Pancreas (tissue), 10 donors: Measurements from ENCODE around the gene ANXA2R. TPM values are rescaled to one million over a fixed set of nuclear protein-coding genes. Genes with fewer than 3 reads are reported as not detected.
"Not testable (repeated sequence)": the region's sequence is repeated elsewhere in the genome, so short reads cannot be mapped to it uniquely, and the experiment has no call there.

Experiments
- ATAC-seq, 4 donors: fragments of 200-7000 bp; cut with Tn5 transposase; one replicate each; pipeline versions ENCODE4 v1.8.0 to v1.9.1; 2020; ENCODE audit warnings: mild to moderate bottlenecking in 4 of 4, moderate library complexity in 4 of 4
- DNase-seq, 6 donors: peaks; one replicate each; pipeline ENCODE4 v3.0.0-alpha.2; 2020
- FAIRE-seq: peaks from 2 replicates; lab custom pipeline; 2012; peaks lifted over from hg19 to GRCh38; lab: Jason Lieb, UNC
- H3K27ac ChIP-seq, 4 donors: fragments of 200-600 bp; sonication (generic); 1 replicate in 3 of 4; 2 replicates in 1 of 4; pipeline versions ENCODE4 v1.5.0 to v1.8.0; 2020
- H3K27me3 ChIP-seq, 4 donors: fragments of 200-600 bp; one replicate each; pipeline ENCODE4 v1.8.0; 2021
- H3K36me3 ChIP-seq, 3 donors: fragments of 200-600 bp; sonication (generic) in 1 of 3; one replicate each; pipeline versions ENCODE4 v1.5.0 to v1.8.0; 2020 to 2021
- H3K4me1 ChIP-seq, 3 donors: fragments of 200-600 bp; one replicate each; pipeline ENCODE4 v1.8.0; 2021
- H3K4me3 ChIP-seq, 4 donors: fragments of 200-600 bp; sonication (generic) in 2 of 4; one replicate each; pipeline versions ENCODE4 v1.5.0 to v1.8.0; 2020 to 2021
- H3K9me3 ChIP-seq, 4 donors: fragments of 200-600 bp; one replicate each; pipeline ENCODE4 v1.8.0; 2021
- WGBS, 2 donors: extraction: QIAGEN DNeasy Blood & Tissue Kit; methylation state at CpG; one replicate each; pipeline ENCODE4 v1.1.7; 2013; 5-methylcytosine and 5-hydroxymethylcytosine counted together
- intact Hi-C, 3 donors: fragments of 100-400 bp; cut with DNase I; formaldehyde crosslinking; loops; one replicate each; pipeline versions ENCODE4 v1.11.1 to v1.14.2; 2022
- polyA plus RNA-seq, 2 donors: library from polyadenylated mRNA; stranded (reverse); fragments of 200-250 nt; gene quantifications; one replicate each; pipeline ENCODE4 v1.2.3, GENCODE V29; 2013
- total RNA-seq, 6 donors: library from RNA; stranded (reverse); fragmentation: NEBNext Ultra II Directional in 4 of 6; extraction: Animal tissue kit (Norgen Biotek cat#: 25700) in 4 of 6; gene quantifications; one replicate each; pipeline versions ENCODE4 v1.2.1 to v1.2.4, GENCODE V29; 2021 to 2023
- TF ChIP-seq, protein P1 (sequence below), 4 donors: fragments of 200-600 bp; sonication (generic) in 3 of 4; IDR thresholded peaks; one replicate each; pipeline versions ENCODE4 v1.5.0 to v1.8.0; 2021; ENCODE audit warnings: antibody characterized with exemption in 4 of 4
- donor health status: healthy with polysubstance abuse.
- donor health status: DM: no; HTN: no; CAD: no; lungs with moderate emphysema.
- donor health status: DM: no; HTN: no; CAD: no.
- donor health status: control.
- donor health status: control.
- donor health status: Bipolar disorder and iron deficiency.
- donor health status: DM: yes; HTN: yes; CAD: no.
- donor health status: DM: no; HTN: no; CAD: no.
- donor health status: DM: no; HTN: no; CAD: no.
- donor health status: DM: yes; HTN: yes; CAD: no.

ANXA2R gene
- total and polyA plus RNA-seq, 8 donors, result 0.32 to 1.9 (median 0.62) TPM

GRCh38 chr5:43061352-43062075, 21.4 kb upstream of the ANXA2R start:
- Histone ChIP-seq H3K27ac (no peak overlapping the region), H3K4me1 (no peaks in the 10 kb centered on the region), H3K4me3 (no peak overlapping the region), H3K36me3 (no peaks in the 10 kb centered on the region), H3K27me3 (no peaks in the 10 kb centered on the region), H3K9me3 (no peaks in the 10 kb centered on the region)
- WGBS, 2 donors, result 79 to 89% methylated on average over 5 of the region's 5 CpGs
- ATAC-seq (no peak), DNase-seq (no peak), FAIRE-seq (no peak)
- intact Hi-C loops, result no loop called here
- TF ChIP-seq, protein P1, sequence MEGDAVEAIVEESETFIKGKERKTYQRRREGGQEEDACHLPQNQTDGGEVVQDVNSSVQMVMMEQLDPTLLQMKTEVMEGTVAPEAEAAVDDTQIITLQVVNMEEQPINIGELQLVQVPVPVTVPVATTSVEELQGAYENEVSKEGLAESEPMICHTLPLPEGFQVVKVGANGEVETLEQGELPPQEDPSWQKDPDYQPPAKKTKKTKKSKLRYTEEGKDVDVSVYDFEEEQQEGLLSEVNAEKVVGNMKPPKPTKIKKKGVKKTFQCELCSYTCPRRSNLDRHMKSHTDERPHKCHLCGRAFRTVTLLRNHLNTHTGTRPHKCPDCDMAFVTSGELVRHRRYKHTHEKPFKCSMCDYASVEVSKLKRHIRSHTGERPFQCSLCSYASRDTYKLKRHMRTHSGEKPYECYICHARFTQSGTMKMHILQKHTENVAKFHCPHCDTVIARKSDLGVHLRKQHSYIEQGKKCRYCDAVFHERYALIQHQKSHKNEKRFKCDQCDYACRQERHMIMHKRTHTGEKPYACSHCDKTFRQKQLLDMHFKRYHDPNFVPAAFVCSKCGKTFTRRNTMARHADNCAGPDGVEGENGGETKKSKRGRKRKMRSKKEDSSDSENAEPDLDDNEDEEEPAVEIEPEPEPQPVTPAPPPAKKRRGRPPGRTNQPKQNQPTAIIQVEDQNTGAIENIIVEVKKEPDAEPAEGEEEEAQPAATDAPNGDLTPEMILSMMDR (IDR thresholded peaks at IDR 0.05), result no peak

- H3K4me3 ChIP-seq, ATAC-seq, H3K4me1 ChIP-seq, H3K27ac ChIP-seq, DNase-seq, H3K36me3 ChIP-seq, intact Hi-C loops, H3K27me3 ChIP-seq, FAIRE-seq, H3K9me3 ChIP-seq: not testable (repeated sequence)
- 98 to 100% methylated on average over 2 of the region's 2 CpGs for WGBS, 2 donors
These were observed 19.9 kb upstream of the ANXA2R start for GRCh38 chr5:43060020-43060419.

GRCh38 chr5:43055098-43055497, 15.0 kb upstream of the ANXA2R start:
- H3K9me3 ChIP-seq, H3K4me1 ChIP-seq, DNase-seq, intact Hi-C loops, H3K27ac ChIP-seq, H3K27me3 ChIP-seq, FAIRE-seq, ATAC-seq, H3K4me3 ChIP-seq, H3K36me3 ChIP-seq: not testable (repeated sequence)
- WGBS, 2 donors, result 95 to 100% methylated on average over 2 of the region's 2 CpGs

GRCh38 chr5:43051684-43052083, 11.6 kb upstream of the ANXA2R start:
- no peak overlapping the region for H3K27ac ChIP-seq
- DNase-seq (no peak), FAIRE-seq (no peak), ATAC-seq (no peak)
- H3K4me1 ChIP-seq, result no peaks in the 10 kb centered on the region
- H3K27me3 ChIP-seq, result no peaks in the 10 kb centered on the region
- no peaks in the 10 kb centered on the region for H3K9me3 ChIP-seq
- intact Hi-C loops, result no loop called here
- no peak overlapping the region for H3K4me3 ChIP-seq
- 89% methylated on average over 2 of the region's 2 CpGs for WGBS, 2 donors
- no peaks in the 10 kb centered on the region for H3K36me3 ChIP-seq
- TF ChIP-seq, protein P1 (IDR thresholded peaks at IDR 0.05), result no peak

GRCh38 chr5:43050384-43050783, 10.3 kb upstream of the ANXA2R start:
- Histone ChIP-seq H3K27me3 (no peaks in the 10 kb centered on the region), H3K9me3 (no peaks in the 10 kb centered on the region), H3K27ac (no peak overlapping the region), H3K4me3 (no peak overlapping the region), H3K36me3 (no peaks in the 10 kb centered on the region), H3K4me1 (no peaks in the 10 kb centered on the region)
- intact Hi-C loops, result no loop called here
- no peak for ATAC-seq
- WGBS, 2 donors, result 71 to 79% methylated on average over 4 of the region's 4 CpGs
- no peak for FAIRE-seq
- TF ChIP-seq, protein P1 (IDR thresholded peaks at IDR 0.05), result no peak
- DNase-seq, result no peak

DNA sequence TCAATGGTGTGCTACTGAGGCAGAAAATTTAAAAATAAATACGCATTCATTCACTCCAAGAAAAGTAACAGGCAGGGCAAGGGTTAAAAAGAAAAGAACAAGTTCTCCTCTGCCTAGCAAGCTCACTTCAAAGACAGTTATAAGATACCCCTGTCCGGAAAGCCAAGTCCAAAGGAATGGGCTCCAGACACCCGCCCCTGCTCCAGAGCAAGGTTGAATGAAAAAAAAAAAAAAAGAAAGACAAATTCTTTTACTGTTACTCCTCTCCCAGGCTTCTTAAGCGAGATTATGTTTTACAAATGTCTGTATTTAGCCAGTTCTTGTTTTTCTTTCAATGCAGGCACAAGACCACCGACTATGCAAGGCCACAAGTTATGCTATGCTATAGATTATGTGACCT, 9.1 kb upstream of the ANXA2R start:
- Histone ChIP-seq H3K27ac (no peak overlapping the region), H3K36me3 (no peaks in the 10 kb centered on the region), H3K27me3 (no peaks in the 10 kb centered on the region), H3K9me3 (no peaks in the 10 kb centered on the region), H3K4me1 (no peaks in the 10 kb centered on the region), H3K4me3 (no peak overlapping the region)
- intact Hi-C loops, result no loop called here
- WGBS, 2 donors, result 83 to 85% methylated on average over 5 of the region's 5 CpGs
- DNase-seq, result no peak
- TF ChIP-seq, protein P1 (IDR thresholded peaks at IDR 0.05), result no peak
- no peak for FAIRE-seq
- ATAC-seq, result no peak
